SU-DHL-6 (cell line): ENCODE results near the gene IL37.

Source experiments
- CTCF ChIP-seq: fragments of 200-600 bp; sonication (generic); IDR thresholded peaks from one replicate; pipeline ENCODE4 v1.5.1; 2017; ENCODE audit warnings: antibody characterized with exemption, mild to moderate bottlenecking, low read length, moderate library complexity; ENCODE audit not compliant: insufficient read depth, poor library complexity, severe bottlenecking
- EZH2phosphoT487 ChIP-seq: fragments of 200-600 bp; sonication (generic), shearing (Covaris generic); conservative IDR thresholded peaks from 2 replicates; pipeline ENCODE4 v1.6.1; 2018; ENCODE audit warnings: mild to moderate bottlenecking, antibody characterized with exemption, low read length, moderate library complexity, mixed read lengths

GRCh38 chr2:112919086-112919485 is 8.1 kb downstream of the IL37 start:
- no peak for TF ChIP-seq CTCF
- TF ChIP-seq EZH2phosphoT487: no peak
